ENCODE data around the gene CEP95.

Gene CEP95

GRCh38 chr17:64503821-64504768 lies 2.7 kb upstream of the CEP95 start:
- peaks cover 76% of the 10 kb centered on the region for H3K36me3 ChIP-seq (ENCODE audit: insufficient read depth, low read length)

GRCh38 chr17:64504769-64505339 lies 1.9 kb upstream of the CEP95 start:
- Histone ChIP-seq H3K9ac (ENCODE audit: insufficient read length) (peak overlapping the region; percentile 100), H3K36me3 (ENCODE audit: insufficient read depth, low read length) (peaks cover 74% of the 10 kb centered on the region), H3K27ac (peak overlapping the region; percentile 99; the same call in 1 of the 2 replicates), H3K4me3 (peak overlapping the region; percentile 90), H3K9me3 (ENCODE audit: low read depth, low read length) (no peaks in the 10 kb centered on the region)
- TF ChIP-seq POLR2AphosphoS5 (IDR thresholded peaks at IDR 0.05; ENCODE audit: borderline replicate concordance, low read depth, low read length) (no peak; the same call in none of the 2 replicates), FOXP2 (optimal IDR thresholded peaks at IDR 0.05; ENCODE audit: control extremely low read depth, extremely low read length, insufficient read depth) (no peak), EZH2 (IDR thresholded peaks at IDR 0.05) (no peak)
- no peak for DNase-seq (ENCODE audit: low read depth, low spot score)

More at GRCh38 chr17:64503821-64504768, 2.7 kb upstream of the CEP95 start:
- Histone ChIP-seq H3K9ac (ENCODE audit: insufficient read length) (peak overlapping the region; percentile 100), H3K9me3 (ENCODE audit: low read depth, low read length) (no peaks in the 10 kb centered on the region), H3K27ac (peak overlapping the region; percentile 99; the same call in 1 of the 2 replicates), H3K4me3 (peak overlapping the region; percentile 90)
- no peak for TF ChIP-seq FOXP2 (optimal IDR thresholded peaks at IDR 0.05; ENCODE audit: control extremely low read depth, extremely low read length, insufficient read depth)
- no peak; the same call in 1 of the 2 replicates for TF ChIP-seq POLR2AphosphoS5 (IDR thresholded peaks at IDR 0.05; ENCODE audit: borderline replicate concordance, low read depth, low read length)
- TF ChIP-seq EZH2 (IDR thresholded peaks at IDR 0.05) = no peak
- DNase-seq (ENCODE audit: low read depth, low spot score) = no peak

GRCh38 chr17:64505340-64506200 lies 1.2 kb upstream of the CEP95 start:
- Histone ChIP-seq H3K27ac (peak overlapping the region; percentile 99), H3K9me3 (ENCODE audit: low read depth, low read length) (no peaks in the 10 kb centered on the region), H3K9ac (ENCODE audit: insufficient read length) (peak overlapping the region; percentile 100), H3K36me3 (ENCODE audit: insufficient read depth, low read length) (peaks cover 74% of the 10 kb centered on the region), H3K4me3 (peak overlapping the region; percentile 90)
- TF ChIP-seq POLR2AphosphoS5 (IDR thresholded peaks at IDR 0.05; ENCODE audit: borderline replicate concordance, low read depth, low read length) (peak; percentile 81), FOXP2 (optimal IDR thresholded peaks at IDR 0.05; ENCODE audit: control extremely low read depth, extremely low read length, insufficient read depth) (no peak)
- DNase-seq (ENCODE audit: low read depth, low spot score) = no peak

GRCh38 chr17:64506201-64506575 lies 589 bp upstream of the CEP95 start, which contains the start of gene DDX5:
Gene DDX5 (minus strand): TSS chr17:64506289. CDS start chr17:64506119, 170 bp downstream.
- Histone ChIP-seq H3K36me3 (ENCODE audit: insufficient read depth, low read length) (peaks cover 71% of the 10 kb centered on the region), H3K9ac (ENCODE audit: insufficient read length) (peak within 1 kb of the TSS; percentile 100), H3K4me3 (peak within 1 kb of the TSS; percentile 90), H3K27ac (peak within 1 kb of the TSS; percentile 99), H3K9me3 (ENCODE audit: low read depth, low read length) (no peaks in the 10 kb centered on the region)
- no peak for TF ChIP-seq EZH2 (IDR thresholded peaks at IDR 0.05)
- TF ChIP-seq POLR2AphosphoS5 (IDR thresholded peaks at IDR 0.05; ENCODE audit: borderline replicate concordance, low read depth, low read length) = peak; percentile 99
- no peak for DNase-seq (ENCODE audit: low read depth, low spot score)

GRCh38 chr17:64507413-64507782 lies 621 bp downstream of the CEP95 start:
- H3K36me3 ChIP-seq (ENCODE audit: insufficient read depth, low read length) = peaks cover 71% of the 10 kb centered on the region
- DNase-seq (ENCODE audit: low read depth, low spot score) = peak; percentile 52

GRCh38 chr17:64508683-64509082 lies 1.9 kb downstream of the CEP95 start:
- Histone ChIP-seq H3K9me3 (ENCODE audit: low read depth, low read length) (no peaks in the 10 kb centered on the region), H3K36me3 (ENCODE audit: insufficient read depth, low read length) (peaks cover 69% of the 10 kb centered on the region), H3K27ac (no peak overlapping the region), H3K9ac (ENCODE audit: insufficient read length) (peak overlapping the region; percentile 100), H3K4me3 (peak overlapping the region; percentile 90)
- DNase-seq (ENCODE audit: low read depth, low spot score) = no peak
- TF ChIP-seq FOXP2 (optimal IDR thresholded peaks at IDR 0.05; ENCODE audit: control extremely low read depth, extremely low read length, insufficient read depth) (no peak), EZH2 (IDR thresholded peaks at IDR 0.05) (no peak)

More at GRCh38 chr17:64507413-64507782, 621 bp downstream of the CEP95 start:
- Histone ChIP-seq H3K27ac (peak overlapping the region; percentile 99), H3K4me3 (peak overlapping the region; percentile 90), H3K9ac (ENCODE audit: insufficient read length) (peak overlapping the region; percentile 100), H3K9me3 (ENCODE audit: low read depth, low read length) (no peaks in the 10 kb centered on the region)
- TF ChIP-seq FOXP2 (optimal IDR thresholded peaks at IDR 0.05; ENCODE audit: control extremely low read depth, extremely low read length, insufficient read depth) = no peak
- no peak for TF ChIP-seq POLR2AphosphoS5 (IDR thresholded peaks at IDR 0.05; ENCODE audit: borderline replicate concordance, low read depth, low read length)
- no peak for TF ChIP-seq EZH2 (IDR thresholded peaks at IDR 0.05)

- TF ChIP-seq POLR2AphosphoS5 (IDR thresholded peaks at IDR 0.05; ENCODE audit: borderline replicate concordance, low read depth, low read length) (no peak), EZH2 (IDR thresholded peaks at IDR 0.05) (no peak), FOXP2 (optimal IDR thresholded peaks at IDR 0.05; ENCODE audit: control extremely low read depth, extremely low read length, insufficient read depth) (no peak)
- no peak for DNase-seq (ENCODE audit: low read depth, low spot score)
- H3K9me3 ChIP-seq (ENCODE audit: low read depth, low read length) = no peaks in the 10 kb centered on the region
- H3K9ac ChIP-seq (ENCODE audit: insufficient read length) = no peak overlapping the region
- no peak overlapping the region for H3K27ac ChIP-seq
- peaks cover 69% of the 10 kb centered on the region for H3K36me3 ChIP-seq (ENCODE audit: insufficient read depth, low read length)
- H3K4me3 ChIP-seq = no peak overlapping the region
These were observed 2.4 kb downstream of the CEP95 start for GRCh38 chr17:64509179-64509578.

Measured in SK-N-MC (cell line).